ENCODE results near the gene GAL3ST3. TPM values are rescaled to one million over a fixed set of nuclear protein-coding genes. Genes with fewer than 3 reads are reported as not detected.

GAL3ST3 gene
- total RNA-seq, 2 experiments from 2014 or later = not detected

- Mint-ChIP-seq H3K27me3 (no peaks in the 10 kb centered on the region), H3K4me1 (peaks cover 48% of the 10 kb centered on the region), H3K36me3 (peaks cover 60% of the 10 kb centered on the region), H3K27ac (peak overlapping the region; percentile 65), H3K9me3 (ENCODE audit: low read depth) (no peaks in the 10 kb centered on the region), H3K4me3 (no peak overlapping the region)
- no peak for ATAC-seq
- CTCF ChIA-PET = interaction anchor here (0.7 to 10.7 kb wide), 23 partner anchors 9 to 319 kb away, joined by 3 to 95 read pairs (median 5); partner anchors contain the start of genes CCDC85B, MUS81 and SF3B2
- DNase-seq = no peak
Observed at GRCh38 chr11:66067640-66068039, 18.7 kb upstream of the GAL3ST3 start.

DNA sequence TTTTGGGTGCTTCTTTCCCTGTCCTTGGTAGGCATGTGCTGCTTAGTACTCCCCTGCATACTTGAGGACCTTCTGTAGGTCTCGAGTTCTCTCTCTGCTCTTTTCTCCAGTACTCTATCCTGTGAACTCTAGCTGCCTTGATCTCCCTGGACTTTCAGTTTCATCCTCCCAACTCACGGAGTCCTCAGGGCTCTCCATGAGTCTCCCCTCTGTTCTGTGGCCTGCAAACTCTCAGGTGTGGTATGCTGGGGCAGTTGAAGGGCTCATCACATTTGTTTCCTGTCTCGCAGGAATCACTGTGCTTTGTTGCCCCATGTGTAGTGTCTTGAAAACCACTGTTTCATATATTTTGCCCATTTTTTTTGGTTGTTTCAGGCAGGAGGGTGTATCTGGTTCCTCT lies 17.8 kb upstream of the GAL3ST3 start:
- H3K27me3 Mint-ChIP-seq = no peaks in the 10 kb centered on the region
- H3K9me3 Mint-ChIP-seq (ENCODE audit: low read depth) = no peaks in the 10 kb centered on the region
- H3K36me3 Mint-ChIP-seq = peaks cover 60% of the 10 kb centered on the region
- no peak overlapping the region for H3K4me3 Mint-ChIP-seq
- H3K4me1 Mint-ChIP-seq = peaks cover 41% of the 10 kb centered on the region
- ATAC-seq (no peak), DNase-seq (no peak)
- CTCF ChIA-PET = interaction anchor here (1.2 to 10.7 kb wide), 8 partner anchors 8 to 155 kb away, joined by 3 to 95 read pairs (median 33); partner anchors contain the start of gene SF3B2
- H3K27ac Mint-ChIP-seq = peak overlapping the region; percentile 63

- ATAC-seq = no peak
- Mint-ChIP-seq H3K36me3 (peaks cover 74% of the 10 kb centered on the region), H3K4me3 (no peak overlapping the region), H3K27ac (no peak overlapping the region), H3K9me3 (ENCODE audit: low read depth) (no peaks in the 10 kb centered on the region), H3K27me3 (no peaks in the 10 kb centered on the region), H3K4me1 (peaks cover 45% of the 10 kb centered on the region)
- no peak for DNase-seq
- CTCF ChIA-PET = interaction anchor here (1.7 to 10.7 kb wide), 4 partner anchors 11 to 71 kb away, joined by 4 to 95 read pairs (median 50); partner anchors contain the start of gene SF3B2
Observed at GRCh38 chr11:66064571-66064970, 15.6 kb upstream of the GAL3ST3 start.

DNA sequence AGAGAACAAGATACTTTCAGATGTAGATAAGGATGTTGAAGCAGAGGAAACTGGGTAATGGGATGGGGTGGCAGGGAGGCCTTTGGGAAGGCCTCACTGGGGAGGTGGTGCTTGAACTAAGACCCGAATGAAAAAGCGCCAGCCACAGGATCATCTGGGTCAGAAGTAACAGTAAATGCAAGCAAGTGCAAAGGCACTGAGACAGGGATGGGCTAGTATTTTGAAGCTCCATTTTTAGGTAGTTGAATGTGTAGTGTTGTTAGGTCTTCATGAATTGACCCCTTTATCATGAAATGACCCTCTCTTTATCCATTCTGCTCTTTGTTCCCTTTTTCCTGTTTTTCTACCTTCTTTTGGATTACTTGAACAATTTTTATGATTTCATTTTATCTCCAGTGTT lies 14.9 kb upstream of the GAL3ST3 start:
- Mint-ChIP-seq H3K36me3 (peaks cover 80% of the 10 kb centered on the region), H3K27ac (peak overlapping the region; percentile 10), H3K27me3 (no peaks in the 10 kb centered on the region), H3K4me3 (no peak overlapping the region), H3K9me3 (ENCODE audit: low read depth) (no peaks in the 10 kb centered on the region), H3K4me1 (peaks cover 38% of the 10 kb centered on the region)
- CTCF ChIA-PET = interaction anchor here (1.2 to 10.7 kb wide), 4 partner anchors 19 to 71 kb away, joined by 3 to 95 read pairs (median 6); no protein-coding TSS in a partner anchor
- no peak for ATAC-seq
- no peak for DNase-seq

DNA sequence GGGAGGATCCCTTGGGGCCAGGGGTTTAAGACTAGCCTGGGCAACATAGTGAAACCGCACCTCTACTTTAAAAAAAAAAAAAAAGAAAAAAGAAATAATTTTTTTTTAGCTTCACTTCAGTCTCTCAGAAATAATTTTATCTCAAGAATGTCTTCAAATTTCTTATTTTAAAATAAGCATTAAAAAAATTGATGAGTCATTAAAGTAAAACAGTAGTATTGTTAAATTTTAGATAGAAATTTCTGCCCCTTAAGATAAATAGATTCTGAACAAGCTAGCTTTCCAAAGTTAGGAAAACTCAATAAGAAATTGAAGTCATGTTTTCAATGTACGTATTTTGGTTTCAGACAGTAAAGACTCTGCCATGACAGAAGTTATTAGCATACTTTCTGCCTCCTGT lies 13.4 kb upstream of the GAL3ST3 start:
- CTCF ChIA-PET = interaction anchor here (0.9 to 2.0 kb wide), 2 partner anchors 17 to 54 kb away, joined by 4 to 7 read pairs; no protein-coding TSS in a partner anchor
- Mint-ChIP-seq H3K27ac (no peak overlapping the region), H3K4me1 (peaks cover 26% of the 10 kb centered on the region), H3K4me3 (no peak overlapping the region), H3K27me3 (no peaks in the 10 kb centered on the region), H3K36me3 (peaks cover 79% of the 10 kb centered on the region), H3K9me3 (ENCODE audit: low read depth) (no peaks in the 10 kb centered on the region)
- no peak for ATAC-seq
- no peak for DNase-seq

DNA sequence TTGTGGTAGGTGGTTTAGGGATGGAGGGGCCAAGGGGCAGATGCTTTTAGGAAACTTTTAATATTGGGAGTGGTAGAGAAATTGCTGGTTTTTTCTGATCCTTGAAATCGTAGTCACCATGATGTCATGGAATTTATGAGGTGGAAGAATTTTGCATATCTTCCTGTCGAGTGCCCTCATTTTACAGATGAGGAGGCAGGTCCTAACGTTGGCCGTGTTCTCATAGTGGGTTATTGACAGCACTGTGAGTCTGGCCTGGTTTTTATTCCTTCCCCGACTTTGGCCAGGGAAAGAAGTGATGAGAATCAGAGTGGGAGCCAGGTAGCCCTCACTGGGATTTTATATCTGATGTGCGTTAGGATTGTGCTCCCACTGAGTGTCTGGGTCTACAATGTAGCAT lies 12.3 kb upstream of the GAL3ST3 start:
- no peaks in the 10 kb centered on the region for H3K9me3 Mint-ChIP-seq (ENCODE audit: low read depth)
- ATAC-seq = no peak
- peaks cover 79% of the 10 kb centered on the region for H3K36me3 Mint-ChIP-seq
- no peak for DNase-seq
- no peak overlapping the region for H3K4me3 Mint-ChIP-seq
- no peaks in the 10 kb centered on the region for H3K27me3 Mint-ChIP-seq
- H3K27ac Mint-ChIP-seq = no peak overlapping the region
- peaks cover 18% of the 10 kb centered on the region for H3K4me1 Mint-ChIP-seq
- CTCF ChIA-PET = no interaction called here

GRCh38 chr11:66059966-66060680 lies 11.2 kb upstream of the GAL3ST3 start:
- no peak for ATAC-seq
- Mint-ChIP-seq H3K27me3 (no peaks in the 10 kb centered on the region), H3K27ac (no peak overlapping the region), H3K9me3 (ENCODE audit: low read depth) (no peaks in the 10 kb centered on the region), H3K4me3 (no peak overlapping the region), H3K4me1 (peaks cover 16% of the 10 kb centered on the region), H3K36me3 (peaks cover 79% of the 10 kb centered on the region)
- CTCF ChIA-PET = interaction anchor here (1.2 to 2.5 kb wide), 4 partner anchors 8 to 200 kb away, joined by 3 to 16 read pairs (median 4); partner anchors contain the start of gene MUS81
- DNase-seq = no peak

GRCh38 chr11:66056501-66056900 lies 7.5 kb upstream of the GAL3ST3 start:
- CTCF ChIA-PET = interaction anchor here (5.8 to 8.4 kb wide), 2 partner anchors 11 to 12 kb away, joined by 35 to 93 read pairs; no protein-coding TSS in a partner anchor
- no peak for DNase-seq
- no peak overlapping the region for H3K27ac Mint-ChIP-seq
- H3K27me3 Mint-ChIP-seq = no peaks in the 10 kb centered on the region
- H3K4me1 Mint-ChIP-seq = peaks cover 25% of the 10 kb centered on the region
- ATAC-seq = no peak
- H3K4me3 Mint-ChIP-seq = no peak overlapping the region
- peaks cover 66% of the 10 kb centered on the region for H3K36me3 Mint-ChIP-seq
- no peaks in the 10 kb centered on the region for H3K9me3 Mint-ChIP-seq (ENCODE audit: low read depth)

GRCh38 chr11:66055021-66055420 lies 6.1 kb upstream of the GAL3ST3 start:
- Mint-ChIP-seq H3K9me3 (ENCODE audit: low read depth) (no peaks in the 10 kb centered on the region), H3K27me3 (no peaks in the 10 kb centered on the region), H3K4me1 (peaks cover 31% of the 10 kb centered on the region), H3K4me3 (no peak overlapping the region), H3K36me3 (peaks cover 55% of the 10 kb centered on the region), H3K27ac (no peak overlapping the region)
- no peak for DNase-seq
- CTCF ChIA-PET = interaction anchor here (0.9 to 8.4 kb wide), 6 partner anchors 10 to 204 kb away, joined by 3 to 93 read pairs (median 4); no protein-coding TSS in a partner anchor
- ATAC-seq = no peak

GRCh38 chr11:66052664-66052982 lies 3.7 kb upstream of the GAL3ST3 start:
- Mint-ChIP-seq H3K27me3 (no peaks in the 10 kb centered on the region), H3K4me3 (peak overlapping the region; percentile 89), H3K27ac (peak overlapping the region; percentile 99), H3K9me3 (ENCODE audit: low read depth) (no peaks in the 10 kb centered on the region), H3K4me1 (peaks cover 35% of the 10 kb centered on the region), H3K36me3 (peaks cover 36% of the 10 kb centered on the region)
- CTCF ChIA-PET = interaction anchor here (1.0 to 8.4 kb wide), 14 partner anchors 8 to 333 kb away, joined by 3 to 93 read pairs (median 6); partner anchors contain the start of gene MUS81
- no peak for DNase-seq
- ATAC-seq = no peak

GRCh38 chr11:66051766-66052663 lies 3.1 kb upstream of the GAL3ST3 start, which contains the start of gene SF3B2:
Gene SF3B2 (plus strand): TSS chr11:66052364. CDS start chr11:66052385, 21 bp downstream.
- Mint-ChIP-seq H3K36me3 (peaks cover 33% of the 10 kb centered on the region), H3K27me3 (no peaks in the 10 kb centered on the region), H3K4me3 (peak within 1 kb of the TSS; percentile 89), H3K4me1 (peaks cover 35% of the 10 kb centered on the region), H3K27ac (peak within 1 kb of the TSS; percentile 99), H3K9me3 (ENCODE audit: low read depth) (no peaks in the 10 kb centered on the region)
- CTCF ChIA-PET = interaction anchor here (1.0 to 8.4 kb wide), 17 partner anchors 7 to 426 kb away, joined by 3 to 93 read pairs (median 5); partner anchors contain the start of genes KAT5 and MUS81
- DNase-seq = peak; percentile 99
- ATAC-seq = peak; percentile 98

DNA sequence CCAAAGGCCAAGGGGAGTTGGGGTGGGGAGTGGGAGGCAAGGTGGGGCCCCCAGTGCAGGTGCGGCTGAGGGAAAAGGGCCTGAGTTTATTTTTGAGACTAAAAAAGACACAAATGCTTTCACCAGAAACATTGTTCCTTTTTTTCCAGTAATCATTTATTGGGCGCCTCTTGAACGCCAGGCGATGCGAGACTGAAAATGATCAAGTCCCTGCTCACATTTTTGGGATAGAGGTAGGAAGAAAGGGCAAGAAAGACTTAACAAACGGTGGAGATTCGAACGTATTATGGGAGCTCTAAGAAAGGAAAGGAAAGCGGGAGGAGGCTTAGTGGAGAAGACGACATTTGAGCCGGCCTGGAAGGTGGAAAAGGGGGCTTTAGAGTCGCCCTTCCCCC lies 2.4 kb upstream of the GAL3ST3 start:
- no peak for DNase-seq
- H3K4me3 Mint-ChIP-seq = peak overlapping the region; percentile 89
- peaks cover 35% of the 10 kb centered on the region for H3K4me1 Mint-ChIP-seq
- H3K9me3 Mint-ChIP-seq (ENCODE audit: low read depth) = no peaks in the 10 kb centered on the region
- CTCF ChIA-PET = interaction anchor here (1.2 to 8.4 kb wide), 11 partner anchors 15 to 425 kb away, joined by 3 to 93 read pairs (median 6); partner anchors contain the start of genes KAT5 and MUS81
- ATAC-seq = no peak
- peaks cover 27% of the 10 kb centered on the region for H3K36me3 Mint-ChIP-seq
- H3K27me3 Mint-ChIP-seq = no peaks in the 10 kb centered on the region
- H3K27ac Mint-ChIP-seq = peak overlapping the region; percentile 83

Data from activated CD8-positive, alpha-beta memory T cell treated with anti-CD3 and anti-CD28 coated beads, Interleukin-2, amount 10 ng/mL, durations not matched to agents 7 days and 5 days (primary cell).